ENCODE results near the gene WWC2. TPM values are rescaled to one million over a fixed set of nuclear protein-coding genes. Genes with fewer than 3 reads are reported as not detected.
A peak's percentile ranks its signal among the peaks of the same experiment; 100 is the strongest.

Gene WWC2
- total RNA-seq, 1 donor from 2014 or later = 30.2 TPM

DNA sequence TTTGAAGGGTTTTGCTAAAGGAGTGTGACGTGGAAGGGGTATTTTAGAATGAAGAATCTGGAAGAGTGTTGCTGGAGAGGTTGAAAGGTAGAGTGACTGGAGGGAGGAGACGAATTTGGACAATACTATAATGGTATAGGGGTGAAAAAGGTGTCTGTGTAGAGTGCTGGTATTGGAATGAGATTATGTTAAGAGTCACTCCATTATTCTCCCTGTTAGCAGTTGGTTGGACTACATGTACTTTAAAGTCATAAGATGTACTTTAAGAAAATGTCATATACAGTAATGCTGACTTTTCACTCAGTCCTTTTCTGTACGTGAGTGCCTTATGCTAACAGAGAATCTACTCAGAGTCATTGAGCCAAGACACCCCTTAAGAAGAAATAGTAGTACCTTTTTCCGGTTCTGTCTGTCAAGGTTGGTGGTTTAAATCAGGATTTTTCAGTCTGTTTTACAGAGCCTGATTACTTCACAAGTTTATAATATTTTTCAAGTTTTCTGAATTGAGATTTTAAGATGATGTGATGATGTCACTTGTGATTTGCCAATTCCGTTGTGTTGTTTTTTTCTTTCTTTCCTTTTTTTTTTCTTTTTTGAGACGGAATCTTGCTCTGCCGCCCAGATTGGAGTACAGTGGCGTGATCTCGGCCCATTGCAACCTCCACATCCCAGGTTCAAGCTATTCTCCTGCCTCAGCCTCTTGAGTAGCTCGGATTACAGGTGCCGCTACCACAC is 56.6 kb downstream of the WWC2 start:
- intact Hi-C loops (cut with DNase I) = no loop called here
- peak; percentile 27 for ATAC-seq

DNA sequence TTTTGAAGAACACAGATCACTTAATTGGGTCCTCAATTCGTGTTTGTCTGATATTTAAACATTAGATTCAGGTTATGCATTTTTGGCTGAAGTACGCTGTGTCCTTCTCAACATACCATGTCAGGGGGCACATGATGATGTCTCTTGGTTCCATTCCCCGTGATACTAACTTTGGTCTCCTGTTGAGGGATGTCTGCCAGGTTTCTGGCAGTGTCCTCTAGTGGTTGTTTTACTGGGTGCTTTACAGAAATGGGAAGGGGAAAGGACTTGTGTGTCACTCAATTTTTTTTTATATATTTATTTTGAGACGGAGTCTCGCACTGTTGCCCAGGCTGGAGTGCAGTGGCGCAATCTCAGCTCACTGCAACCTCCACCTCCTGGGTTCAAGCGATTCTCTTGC is 58.2 kb downstream of the WWC2 start:
- no peak for DNase-seq (ENCODE audit: missing footprints)
- ATAC-seq = no peak
- intact Hi-C loops (cut with DNase I) = no loop called here

More for the DNA sequence above, 56.6 kb downstream of the WWC2 start:
- no peak for DNase-seq (ENCODE audit: missing footprints)

DNA sequence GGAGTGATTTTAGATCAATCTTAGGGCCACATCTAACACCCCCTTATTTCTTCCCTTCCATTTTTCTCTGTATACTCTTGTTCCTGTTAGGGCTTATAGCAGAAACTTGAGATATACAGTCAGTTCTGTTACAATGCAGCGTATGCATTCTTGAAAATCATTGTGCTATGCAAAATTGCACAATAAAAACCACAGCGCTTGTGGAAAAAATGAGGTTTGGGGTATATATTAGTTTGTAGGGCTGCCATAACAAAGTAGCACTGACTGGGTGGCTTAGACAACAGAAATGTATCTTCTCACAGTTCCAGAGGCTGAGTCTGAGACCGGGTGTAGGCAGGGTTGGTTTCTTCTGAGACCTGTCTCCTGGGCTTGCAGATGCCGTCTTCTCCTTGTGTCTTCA is 59.0 kb downstream of the WWC2 start:
- intact Hi-C loops (cut with DNase I) = no loop called here
- no peak for DNase-seq (ENCODE audit: missing footprints)
- no peak for ATAC-seq

DNA sequence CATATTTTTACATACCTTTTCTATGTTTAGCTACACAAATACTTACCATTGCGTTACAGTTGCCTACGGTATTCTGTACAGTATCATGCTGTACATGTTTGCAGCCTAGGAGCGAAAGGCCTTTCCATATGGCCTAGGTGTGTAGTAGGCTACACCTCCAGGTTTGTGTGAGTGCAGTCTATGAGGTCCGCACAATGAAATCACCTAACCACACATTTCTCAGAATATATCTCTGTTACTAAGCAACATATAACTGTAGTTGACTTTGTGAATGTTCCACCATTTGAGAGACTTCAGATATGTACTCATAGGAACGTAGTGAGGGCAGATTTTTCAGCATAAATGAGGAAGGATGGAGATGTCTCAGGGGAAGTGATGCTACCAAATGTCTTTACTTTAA is 62.6 kb downstream of the WWC2 start:
- DNase-seq (ENCODE audit: missing footprints) = no peak
- intact Hi-C loops (cut with DNase I) = no loop called here
- ATAC-seq = no peak

DNA sequence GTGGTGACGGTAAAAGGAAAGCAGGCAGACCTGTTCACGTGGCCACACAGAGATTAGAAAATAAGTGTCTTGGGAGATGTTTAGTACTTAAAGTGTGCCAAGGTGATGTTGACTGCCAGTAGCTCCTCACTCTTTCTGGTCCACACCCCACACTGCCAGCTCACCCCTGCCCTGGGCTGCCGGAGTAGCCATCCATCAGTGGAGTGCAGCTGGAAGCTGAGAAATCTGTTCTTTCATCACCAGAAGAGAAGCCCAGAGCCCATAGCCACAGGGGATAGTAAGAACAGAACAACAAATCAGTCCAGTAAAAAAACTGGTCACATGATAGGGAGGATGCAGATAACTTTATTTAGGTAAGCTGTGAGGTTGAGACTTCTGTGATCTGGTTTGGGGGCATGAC is 64.1 kb downstream of the WWC2 start:
- DNase-seq (ENCODE audit: missing footprints) = no peak
- ATAC-seq = no peak
- intact Hi-C loops (cut with DNase I) = no loop called here

DNA sequence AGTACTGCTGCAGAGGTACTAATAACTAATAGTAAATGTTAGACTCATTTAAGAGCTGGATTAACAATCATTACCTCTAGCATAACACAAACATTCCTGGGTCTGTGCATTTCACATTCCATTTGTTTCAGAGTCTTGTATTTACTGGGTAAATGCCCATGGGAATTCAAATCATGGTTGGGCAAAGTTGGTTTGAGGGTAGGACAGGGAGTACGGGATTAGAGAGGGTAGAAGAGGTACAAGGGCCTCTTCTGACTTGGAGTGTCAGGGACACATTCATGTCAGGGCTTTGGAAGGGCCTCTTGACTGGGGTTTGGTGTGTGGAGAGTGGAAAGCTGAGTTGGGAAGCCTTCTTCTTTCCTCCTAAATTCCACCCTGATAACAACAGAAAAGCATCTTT is 65.9 kb downstream of the WWC2 start:
- ATAC-seq (peak; percentile 55), DNase-seq (ENCODE audit: missing footprints) (no peak)
- intact Hi-C loops (cut with DNase I) = no loop called here

DNA sequence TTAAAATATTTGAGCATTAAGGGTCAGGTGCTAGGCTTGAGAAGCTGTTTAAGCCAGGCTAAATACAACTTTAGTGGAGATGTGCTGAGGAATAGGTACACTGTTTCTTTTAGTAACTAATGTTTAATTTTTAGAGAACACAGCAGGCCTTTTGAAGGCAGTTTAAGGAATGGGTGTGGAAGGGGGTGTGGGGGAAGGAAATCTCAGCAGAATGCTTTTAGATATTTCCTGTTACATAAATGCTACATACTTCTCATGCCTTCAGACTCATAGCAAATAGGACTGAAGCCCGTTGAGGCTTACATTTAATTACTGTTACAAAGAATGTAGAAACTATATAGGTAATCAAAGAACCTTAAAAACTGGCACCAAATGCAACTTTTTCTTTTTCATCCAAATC is 66.3 kb downstream of the WWC2 start:
- DNase-seq (ENCODE audit: missing footprints) = no peak
- intact Hi-C loops (cut with DNase I) = no loop called here
- ATAC-seq = no peak

DNA sequence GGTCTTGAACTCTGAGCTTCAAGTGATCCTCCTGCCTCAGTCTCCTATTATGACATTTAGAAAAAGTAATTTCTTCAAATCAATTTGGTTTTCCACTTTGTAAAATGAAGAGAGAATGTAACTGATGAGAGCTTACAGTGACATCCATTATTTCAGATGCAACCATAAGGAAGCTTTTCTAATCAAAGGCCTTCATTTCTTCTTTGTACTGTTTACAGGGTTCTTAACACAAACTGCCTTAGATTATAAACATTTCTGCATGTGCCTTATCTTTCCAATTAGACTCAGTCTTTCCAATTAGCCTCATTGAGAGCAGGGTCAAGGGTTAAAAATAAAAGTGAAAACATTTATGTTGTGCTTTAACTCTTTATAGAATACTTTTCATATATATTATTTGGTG is 71.8 kb downstream of the WWC2 start:
- ATAC-seq (no peak), DNase-seq (ENCODE audit: missing footprints) (no peak)
- intact Hi-C loops (cut with DNase I) = loop anchor here (5.0 kb wide), 1 partner anchor 74 kb away; the partner anchor contains the start of gene WWC2

DNA sequence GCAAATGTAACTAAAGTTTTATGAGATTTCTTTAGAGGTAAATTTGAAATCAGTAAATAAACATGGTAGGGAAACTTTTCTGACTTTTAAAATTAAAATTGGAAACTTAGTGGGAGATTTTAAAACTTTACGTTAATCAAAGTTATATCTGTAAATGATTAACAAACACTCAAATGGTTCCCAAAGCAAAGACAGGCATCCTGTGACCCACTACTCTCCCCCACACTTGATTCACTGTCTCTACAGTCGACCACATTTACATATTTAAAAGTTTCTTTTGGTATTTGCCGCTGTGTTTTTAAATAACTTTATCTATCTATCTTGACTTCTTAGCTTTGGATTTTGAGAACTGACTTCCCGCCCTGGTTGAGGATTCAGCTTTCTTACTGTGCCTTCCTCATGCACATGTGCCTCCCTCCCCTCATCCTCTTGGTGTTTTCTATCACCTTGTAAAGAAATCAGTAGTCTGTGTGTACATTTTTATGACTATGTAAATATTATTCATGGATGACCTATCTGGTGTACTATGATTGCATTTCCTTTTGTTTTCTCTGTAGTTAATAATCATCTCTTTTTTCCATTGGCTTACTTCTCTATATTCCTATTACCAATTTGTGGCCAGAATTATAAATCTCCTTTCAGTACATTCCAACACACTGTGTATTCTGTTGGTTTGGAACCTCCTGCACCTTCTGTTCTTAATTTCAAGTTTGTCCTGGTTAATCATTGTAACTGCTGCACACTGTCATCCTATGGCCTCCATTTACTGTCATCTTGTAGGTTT is 72.6 kb downstream of the WWC2 start:
- ATAC-seq = no peak
- intact Hi-C loops (cut with DNase I) = loop anchor here (5.0 kb wide), 1 partner anchor 74 kb away; the partner anchor contains the start of gene WWC2
- no peak for DNase-seq (ENCODE audit: missing footprints)

DNA sequence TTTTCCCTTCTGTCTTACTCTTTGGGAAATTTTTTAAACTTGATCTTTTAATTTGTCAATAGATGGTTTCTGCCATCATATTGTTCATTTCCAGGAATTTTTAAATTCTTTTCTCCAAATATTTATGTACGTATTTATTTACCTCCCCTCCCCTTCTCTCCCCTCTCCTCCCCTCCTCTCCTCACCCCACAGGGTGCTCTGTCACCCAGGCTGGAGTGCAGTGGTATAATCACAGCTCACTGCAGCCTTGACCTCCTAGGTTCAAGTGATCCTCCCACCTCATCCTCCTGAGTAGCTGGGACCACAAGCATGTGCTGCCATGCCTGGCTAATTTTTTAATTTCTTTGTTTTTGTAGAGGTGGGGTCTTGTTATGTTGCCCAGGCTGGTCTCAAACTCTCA is 73.8 kb downstream of the WWC2 start:
- no peak for ATAC-seq
- intact Hi-C loops (cut with DNase I) = loop anchor here (5.0 kb wide), 1 partner anchor 76 kb away; the partner anchor contains the start of gene WWC2
- DNase-seq (ENCODE audit: missing footprints) = no peak

DNA sequence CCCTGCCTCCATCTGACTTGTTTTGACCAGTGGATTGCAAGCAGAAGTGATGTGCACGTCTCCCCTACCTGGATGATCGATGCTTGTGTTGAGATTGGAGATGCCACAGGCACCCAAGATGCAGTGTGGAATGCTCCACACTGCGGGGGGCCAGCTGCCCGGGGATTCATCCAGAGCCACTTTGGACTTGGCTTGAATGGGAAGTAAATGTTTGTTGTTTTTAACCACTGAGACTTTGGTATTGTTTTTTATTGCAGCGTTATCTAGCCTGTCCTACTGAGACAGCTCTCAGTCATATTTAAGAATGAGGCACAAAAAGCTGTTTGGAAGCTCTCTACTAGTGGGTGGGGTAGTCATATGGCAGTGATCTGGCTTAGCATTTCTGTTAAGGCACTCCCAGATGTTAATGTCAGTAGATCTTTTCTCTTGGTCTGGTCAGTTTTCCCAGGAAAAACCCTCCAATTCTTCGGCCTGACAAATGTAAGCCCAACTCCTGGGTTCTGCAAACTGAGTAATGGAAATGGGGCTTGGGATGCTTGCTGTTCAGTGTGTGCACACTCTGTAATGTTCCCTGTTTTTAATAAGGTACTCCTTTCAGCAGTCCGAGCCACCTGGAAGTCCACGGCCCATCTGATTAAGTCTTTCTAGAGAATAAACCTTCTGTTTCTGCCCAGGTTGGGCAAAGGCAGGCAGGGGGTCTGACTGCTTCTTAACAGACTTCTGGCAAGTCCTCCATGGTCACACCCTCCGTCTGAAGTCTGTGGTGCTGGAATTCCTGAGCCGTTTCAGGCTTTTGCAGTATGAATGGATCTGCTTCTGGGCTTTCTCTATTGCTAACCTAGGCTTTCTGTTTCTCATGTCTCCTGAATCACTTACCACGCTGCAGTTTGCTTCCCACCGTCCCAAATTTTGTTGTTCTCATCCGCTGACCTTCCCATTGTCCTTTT is 74.8 kb downstream of the WWC2 start:
- DNase-seq (ENCODE audit: missing footprints) (no peak), ATAC-seq (peak; percentile 24)
- intact Hi-C loops (cut with DNase I) = loop anchor here (5.0 kb wide), 1 partner anchor 77 kb away; the partner anchor contains the start of gene WWC2

DNA sequence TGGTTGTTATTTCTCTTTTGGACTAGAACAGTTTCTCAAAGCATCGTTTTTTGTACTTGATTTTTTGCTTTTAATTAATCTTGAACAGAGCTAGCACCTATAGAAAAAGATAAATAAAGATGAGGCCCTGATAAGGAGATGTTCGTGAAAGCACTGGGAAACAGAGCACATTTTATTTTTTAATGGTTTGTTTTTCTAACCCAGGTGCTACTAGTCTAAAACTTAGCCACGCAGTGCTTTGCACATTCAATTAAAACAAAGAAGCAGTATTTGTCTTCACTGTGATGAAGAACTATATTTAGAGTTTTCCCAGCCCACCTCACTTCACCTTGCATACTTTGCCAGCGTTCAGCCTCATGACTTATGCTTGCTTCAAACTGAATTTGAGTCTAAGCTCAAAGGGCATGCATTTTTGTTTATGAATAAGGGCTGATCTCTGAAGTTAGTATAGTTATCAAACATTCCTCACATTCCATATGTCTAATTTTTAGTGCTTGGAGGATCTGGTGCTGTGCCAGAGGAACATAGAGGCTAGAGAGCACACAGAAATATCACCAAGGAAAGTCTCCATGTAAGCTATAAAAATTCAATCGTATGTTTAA is 76.7 kb downstream of the WWC2 start:
- ATAC-seq (no peak), DNase-seq (ENCODE audit: missing footprints) (no peak)
- intact Hi-C loops (cut with DNase I) = no loop called here

DNA sequence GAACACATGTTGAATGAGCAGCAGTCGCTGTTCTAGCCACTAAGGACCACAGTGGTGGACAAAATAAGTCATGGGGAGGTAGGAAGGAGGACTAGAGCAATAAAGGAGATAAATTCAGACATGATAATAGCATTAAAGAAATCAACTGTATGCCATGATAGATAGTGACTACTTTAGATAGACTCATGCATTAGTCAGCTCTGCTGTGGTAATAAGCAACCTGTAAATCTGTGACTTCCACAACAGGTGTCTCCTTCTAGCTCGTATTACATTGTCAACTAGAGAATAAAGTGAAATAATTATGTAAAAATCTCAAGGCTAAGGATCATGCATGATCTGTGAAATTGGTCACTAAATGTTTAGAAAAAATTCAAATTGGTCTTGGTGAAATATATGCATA is 77.9 kb downstream of the WWC2 start:
- DNase-seq (ENCODE audit: missing footprints) (no peak), ATAC-seq (no peak)
- intact Hi-C loops (cut with DNase I) = no loop called here

DNA sequence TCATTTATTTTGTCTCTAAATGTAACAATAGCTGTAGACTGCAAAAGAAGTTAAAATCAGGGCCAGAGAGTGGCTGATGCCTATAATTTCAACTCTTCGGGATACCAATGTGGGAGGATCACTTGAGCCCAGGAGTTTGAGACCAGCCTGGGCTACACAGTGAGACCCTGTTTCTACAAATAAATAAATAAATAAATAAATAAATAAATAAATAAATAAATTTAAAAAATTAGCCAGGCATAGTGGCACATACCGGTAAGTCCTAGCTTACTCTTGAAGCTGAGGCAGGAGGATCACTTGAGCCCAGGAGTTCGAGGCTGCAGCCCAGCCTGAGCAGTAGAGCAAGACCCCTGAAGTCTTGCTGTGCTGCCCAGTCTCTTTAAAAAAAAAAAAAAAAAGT is 79.1 kb downstream of the WWC2 start:
- intact Hi-C loops (cut with DNase I) = no loop called here
- DNase-seq (ENCODE audit: missing footprints) (no peak), ATAC-seq (no peak)

DNA sequence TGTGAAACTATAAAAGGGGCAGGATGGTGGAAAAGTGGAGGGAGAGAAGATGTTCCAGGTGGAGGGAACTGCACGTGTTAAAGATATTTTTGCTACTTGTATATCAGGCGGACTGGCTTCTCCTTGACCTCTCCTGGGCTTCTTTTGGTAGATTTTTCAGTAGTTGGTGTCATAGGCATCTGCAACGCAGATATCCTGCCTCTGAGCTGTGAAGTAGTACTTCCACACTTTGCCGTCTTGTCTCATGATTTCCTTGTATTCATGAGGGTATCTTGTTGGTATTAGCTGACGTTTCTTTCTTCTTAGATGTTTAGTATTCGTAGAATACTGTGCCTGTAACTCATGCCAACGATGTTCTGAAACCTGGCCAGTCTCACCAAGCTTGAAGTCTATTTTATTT is 81.0 kb downstream of the WWC2 start:
- DNase-seq (ENCODE audit: missing footprints) = no peak
- no peak for ATAC-seq
- intact Hi-C loops (cut with DNase I) = no loop called here

DNA sequence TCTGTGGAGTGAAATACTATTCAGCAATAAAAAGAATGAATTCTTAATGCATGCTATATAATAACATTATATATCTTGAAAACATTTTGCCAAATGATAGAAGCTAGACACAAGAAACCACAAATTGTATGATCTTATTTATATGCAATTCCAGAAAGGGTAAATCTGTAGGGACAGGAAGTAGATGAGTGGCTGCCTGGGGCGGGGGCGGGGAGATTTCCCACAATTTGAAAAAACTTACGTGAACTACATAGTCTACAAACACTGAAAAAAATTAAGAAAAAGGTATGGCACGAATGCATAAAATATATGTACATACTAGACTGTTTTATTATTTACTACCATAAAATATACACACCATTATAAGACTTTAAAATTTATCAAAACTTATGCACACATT is 81.6 kb downstream of the WWC2 start:
- DNase-seq (ENCODE audit: missing footprints) (no peak), ATAC-seq (no peak)
- intact Hi-C loops (cut with DNase I) = no loop called here

DNA sequence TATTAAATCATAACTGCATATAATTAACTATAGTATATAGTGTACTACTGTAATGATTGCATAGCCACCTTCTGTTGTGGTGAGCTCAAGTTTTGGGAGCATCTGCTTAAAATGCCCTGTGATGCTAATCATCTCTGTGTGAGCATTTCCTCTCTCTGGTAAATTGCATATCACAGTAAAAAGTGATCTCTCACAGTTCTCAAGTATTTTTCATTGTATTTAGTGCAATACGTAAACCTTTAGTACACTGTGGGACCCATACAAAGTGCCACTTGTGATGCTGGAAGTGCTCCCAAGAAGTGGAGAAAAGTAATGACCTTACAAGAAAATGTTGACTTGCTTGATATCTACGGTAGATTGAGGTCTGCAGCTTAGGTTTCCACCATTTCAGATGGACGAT is 82.0 kb downstream of the WWC2 start:
- intact Hi-C loops (cut with DNase I) = no loop called here
- ATAC-seq = no peak
- no peak for DNase-seq (ENCODE audit: missing footprints)

DNA sequence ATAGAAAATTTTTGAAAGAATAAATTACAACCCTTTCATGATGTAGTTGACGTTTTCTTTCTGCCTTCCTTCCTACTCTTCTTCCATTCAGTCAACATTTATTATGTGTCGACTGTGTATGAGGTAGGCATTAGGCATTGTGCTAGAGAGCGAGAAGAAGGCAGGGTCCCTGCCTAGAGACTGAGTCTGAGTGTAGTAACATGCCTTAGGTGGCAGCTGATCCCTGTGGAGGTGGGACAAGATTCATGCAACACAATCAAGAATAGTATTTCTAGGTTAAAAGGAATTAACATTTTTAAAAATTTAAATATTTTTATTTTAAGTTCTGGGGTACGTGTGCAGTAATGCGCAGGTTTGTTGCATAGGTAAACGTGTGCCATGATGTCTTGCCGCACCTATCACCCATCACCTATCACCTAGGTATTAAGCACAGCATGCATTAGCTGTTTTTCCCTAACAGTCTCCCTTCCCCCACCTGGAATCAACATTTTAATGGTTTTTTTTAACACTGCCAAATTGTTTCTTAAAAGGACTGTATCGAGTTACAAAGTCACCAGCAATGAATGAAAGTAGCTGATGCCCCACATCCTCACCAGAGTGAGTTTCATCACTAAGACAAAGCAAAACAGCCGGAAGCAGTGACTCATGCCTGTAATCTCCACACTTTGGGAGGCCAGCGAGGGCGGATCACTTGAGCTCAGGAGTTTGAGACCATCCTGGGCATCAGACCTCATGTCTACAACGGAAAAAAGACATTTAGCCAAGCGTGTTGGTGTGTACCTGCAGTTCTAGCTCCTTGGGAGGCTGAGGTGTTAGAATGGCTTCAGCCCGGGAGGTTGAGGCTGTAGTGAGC is 84.0 kb downstream of the WWC2 start:
- ATAC-seq (no peak), DNase-seq (ENCODE audit: missing footprints) (no peak)

More for the DNA sequence above, 84.0 kb downstream of the WWC2 start:
- intact Hi-C loops (cut with DNase I) = no loop called here

All from Right ventricle myocardium inferior (tissue), 1 donor.